HCT116 (cell line): ENCODE results near the gene RAD50. TPM values are rescaled to one million over a fixed set of nuclear protein-coding genes. Genes with fewer than 3 reads are reported as not detected.

Experiments used
- ATAC-seq: fragments of 200-7000 bp; cut with Tn5 transposase; 2 replicates; pipeline ENCODE4 v1.9.1; 2020; ENCODE audit warnings: mild to moderate bottlenecking, moderate library complexity
- BruUV-seq: library from RNA; stranded (reverse); fragments of 400-500 nt; replicated peaks from 2 replicates; lab custom pipeline; 2021; lab: Mats Ljungman, UMichigan
- CTCF ChIA-PET: fragments of 300-600 bp; sonication (Branson Sonifier 250); formaldehyde crosslinking; loops from one replicate; lab custom pipeline; 2021; ENCODE audit warnings: antibody characterized with exemption; lab: Charles Lee
- POLR2A ChIA-PET: fragments of 300-600, 350-600 bp; sonication (Branson Sonifier 250); formaldehyde crosslinking; loops from one replicate; lab custom pipeline; 2021; ENCODE audit warnings: antibody characterized with exemption; lab: Charles Lee
- RAD21 ChIA-PET, 2 experiments: fragments of 300-600 bp; sonication (Branson Sonifier 250); formaldehyde crosslinking; loops; one replicate each; lab custom pipeline; 2023; ENCODE audit warnings: low total read pairs in 2 of 2; ENCODE audit not compliant: uncharacterized antibody in 2 of 2, unreplicated experiment in 2 of 2, low non-redundant PET in 1 of 2; lab: Charles Lee
- DNase-seq: peaks from one replicate; pipeline ENCODE4 v3.0.0-alpha.2; 2010; ENCODE audit warnings: low read depth, low spot score
- H2AFZ ChIP-seq: fragments of 200-600 bp; shearing (Covaris generic), sonication (generic); 2 replicates; pipeline ENCODE4 v1.6.1; 2017; ENCODE audit warnings: low read depth, mixed run types, mixed read lengths, antibody characterized with exemption, low read length; ENCODE audit not compliant: poor library complexity, severe bottlenecking
- H3K27ac ChIP-seq: 2 replicates; pipeline ENCODE4 v1.5.1; 2012; ENCODE audit warnings: low read depth, low read length
- H3K27me3 ChIP-seq: fragments of 200-600 bp; sonication (generic); 2 replicates; pipeline ENCODE4 v1.6.1; 2016; ENCODE audit warnings: mixed run types, low read length, mixed read lengths; ENCODE audit not compliant: insufficient read depth
- H3K36me3 ChIP-seq, 2 experiments: fragments of 200-500 bp in 1 of 2; fragments of 200-600 bp in 1 of 2; sonication (Bioruptor generic) in 1 of 2; sonication (generic) in 1 of 2; 2 replicates each; pipeline versions ENCODE4 v1.5.1 to v1.6.1; 2014 to 2016; ENCODE audit warnings: low read length in 2 of 2, inconsistent platforms in 1 of 2, mixed read lengths in 1 of 2, mixed run types in 1 of 2; ENCODE audit not compliant: insufficient read depth in 2 of 2, control insufficient read depth in 1 of 2
- H3K4me1 ChIP-seq, 2 experiments: fragments of 200-600 bp in 1 of 2; sonication (generic) in 1 of 2; 2 replicates each; pipeline versions ENCODE4 v1.5.1 to v1.6.1; 2012 to 2017; ENCODE audit warnings: low read length in 2 of 2, inconsistent platforms in 1 of 2, mild to moderate bottlenecking in 1 of 2, mixed read lengths in 1 of 2, mixed run types in 1 of 2, moderate library complexity in 1 of 2; ENCODE audit not compliant: insufficient read depth in 2 of 2, control insufficient read depth in 1 of 2
- H3K4me2 ChIP-seq: fragments of 200-600 bp; sonication (generic); 2 replicates; pipeline ENCODE4 v1.6.1; 2017; ENCODE audit warnings: mixed run types, low read length, mixed read lengths
- H3K4me3 ChIP-seq, 2 experiments: fragments of 200-600 bp in 1 of 2; sonication (generic) in 1 of 2; replicated peaks in 1 of 2; 2 replicates each; pipeline ENCODE4 v1.5.1; 2011 to 2016; ENCODE audit warnings: low read length in 2 of 2, control low read depth in 1 of 2, low read depth in 1 of 2, mild to moderate bottlenecking in 1 of 2, mixed read lengths in 1 of 2, mixed run types in 1 of 2
- H3K79me2 ChIP-seq: fragments of 200-600 bp; sonication (generic); 2 replicates; pipeline ENCODE4 v1.6.1; 2017; ENCODE audit warnings: mild to moderate bottlenecking, mixed run types, low read length, moderate library complexity, mixed read lengths; ENCODE audit not compliant: insufficient read depth
- H3K9ac ChIP-seq: fragments of 200-600 bp; sonication (generic); 2 replicates; pipeline ENCODE4 v1.6.1; 2016; ENCODE audit warnings: low read length, mixed read lengths
- H3K9me2 ChIP-seq: fragments of 200-600 bp; sonication (generic), shearing (Covaris generic); 2 replicates; pipeline ENCODE4 v1.6.1; 2017; ENCODE audit warnings: mixed run types, mild to moderate bottlenecking, moderate library complexity; ENCODE audit not compliant: insufficient read depth
- H3K9me3 ChIP-seq, 2 experiments: fragments of 200-500 bp in 1 of 2; fragments of 200-600 bp in 1 of 2; sonication (Bioruptor generic) in 1 of 2; sonication (generic) in 1 of 2; 2 replicates each; pipeline ENCODE4 v1.6.1; 2014 to 2017; ENCODE audit warnings: low read length in 2 of 2, mixed read lengths in 2 of 2, inconsistent platforms in 1 of 2, low read depth in 1 of 2, mild to moderate bottlenecking in 1 of 2, mixed run types in 1 of 2, moderate library complexity in 1 of 2; ENCODE audit not compliant: control insufficient read depth in 1 of 2, insufficient read depth in 1 of 2
- H4K20me1 ChIP-seq: fragments of 200-600 bp; sonication (generic), shearing (Covaris generic); 2 replicates; pipeline ENCODE4 v1.6.1; 2017; ENCODE audit warnings: mixed run types, mild to moderate bottlenecking, moderate library complexity; ENCODE audit not compliant: insufficient read depth
- CTCF ChIP-seq, 3 experiments: fragments of 200-600 bp in 1 of 3; sonication (generic) in 1 of 3; IDR thresholded peaks in 2 of 3; conservative IDR thresholded peaks in 1 of 3; 2 replicates each; pipeline ENCODE4 v1.5.1; 2012 to 2017; ENCODE audit warnings: low read depth in 2 of 3, low read length in 2 of 3, antibody characterized with exemption in 1 of 3, borderline replicate concordance in 1 of 3, control low read depth in 1 of 3, mild to moderate bottlenecking in 1 of 3, mixed read lengths in 1 of 3, mixed run types in 1 of 3, moderate library complexity in 1 of 3; ENCODE audit not compliant: insufficient read depth in 1 of 3
- EZH2 ChIP-seq: fragments of 200-600 bp; sonication (generic); IDR thresholded peaks from 2 replicates; pipeline ENCODE4 v1.6.1; 2017; ENCODE audit warnings: antibody characterized with exemption, mixed run types
- MAX ChIP-seq: IDR thresholded peaks from 2 replicates; pipeline ENCODE4 v1.6.1; 2012
- REST ChIP-seq: IDR thresholded peaks from 2 replicates; pipeline ENCODE4 v1.6.1; 2012; ENCODE audit warnings: low read depth
- SP1 ChIP-seq: IDR thresholded peaks from 2 replicates; pipeline ENCODE4 v1.6.1; 2012; ENCODE audit warnings: low read depth
- SRF ChIP-seq: IDR thresholded peaks from 2 replicates; pipeline ENCODE4 v1.6.1; 2012; ENCODE audit warnings: low read depth
- TCF7L2 ChIP-seq: IDR thresholded peaks from 2 replicates; pipeline ENCODE4 v1.7.0; 2011; ENCODE audit warnings: borderline replicate concordance, inconsistent platforms; ENCODE audit not compliant: insufficient read depth, insufficient read length; ENCODE audit errors: extremely low read depth
- intact Hi-C: fragments of 100-400 bp; cut with micrococcal nuclease; formaldehyde crosslinking; loops from 2 replicates; pipeline ENCODE4 v1.10.0; 2022
- total RNA-seq: library from RNA; stranded (reverse); gene quantifications from one replicate; pipeline ENCODE4 v1.2.1, GENCODE V29; 2021; ENCODE audit not compliant: unreplicated experiment

The RAD50 gene
- total RNA-seq, 1 experiment from 2014 or later, result 43.6 TPM

- ATAC-seq (no peak), DNase-seq (no peak)
- Histone ChIP-seq H3K9me2 (no peaks in the 10 kb centered on the region), H3K36me3 (peaks cover 28 to 29% of the 10 kb centered on the region in 2 experiments), H3K4me2 (no peak overlapping the region), H3K27me3 (no peaks in the 10 kb centered on the region), H2AFZ (no peak overlapping the region), H3K4me1 (no peaks in the 10 kb centered on the region), H3K27ac (no peak overlapping the region), H3K79me2 (no peaks in the 10 kb centered on the region; the same call in 1 of the 2 replicates), H3K9me3 (no peaks in the 10 kb centered on the region), H3K4me3 (no peak overlapping the region), H4K20me1 (no peaks in the 10 kb centered on the region), H3K9ac (no peak overlapping the region)
- BruUV-seq, result no TSS peak
- intact Hi-C loops, result no loop called here
- TF ChIP-seq EZH2, result no peak
- TF ChIP-seq SP1, result no peak
- no peak for TF ChIP-seq MAX
- TF ChIP-seq TCF7L2, result no peak
- no peak for TF ChIP-seq SRF
- TF ChIP-seq CTCF (IDR thresholded peaks at IDR 0.05 in 2 of 3, conservative IDR thresholded peaks at IDR 0.05 in 1 of 3; ENCODE audit: borderline replicate concordance in 1 of 3, insufficient read depth in 1 of 3, low read depth in 2 of 3, low read length in 2 of 3), result no peak
- no peak for TF ChIP-seq REST
- RAD21 ChIA-PET, result no interaction called here
- POLR2A ChIA-PET, result no interaction called here
- CTCF ChIA-PET, result no interaction called here
Measured at GRCh38 chr5:132635873-132636272, 79.1 kb downstream of the RAD50 start.
